ENCODE results near the gene ELP4.
"Not testable (repeated sequence)": the region's sequence is repeated elsewhere in the genome, so short reads cannot be mapped to it uniquely, and the experiment has no call there.

ELP4 gene

DNA sequence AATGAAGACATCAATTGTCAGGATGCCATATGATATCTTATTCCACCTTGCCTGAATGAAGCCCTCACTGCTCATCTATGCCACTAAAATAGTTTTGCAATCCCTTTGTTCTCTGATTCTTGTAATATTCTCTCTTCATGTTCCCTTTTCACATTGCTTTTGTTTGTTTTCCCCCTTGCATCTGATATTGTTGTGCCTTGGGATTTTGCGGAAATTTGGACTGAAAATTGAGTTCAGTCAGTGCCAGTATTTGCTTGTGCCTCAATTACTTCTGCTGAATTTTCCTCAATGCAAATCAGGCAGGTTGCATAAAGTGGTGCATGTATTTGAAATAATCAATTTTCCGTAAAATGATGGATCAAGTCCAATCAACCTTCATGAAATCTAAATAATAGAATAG, 203.3 kb downstream of the ELP4 start:
- DNase-seq: no peak

DNA sequence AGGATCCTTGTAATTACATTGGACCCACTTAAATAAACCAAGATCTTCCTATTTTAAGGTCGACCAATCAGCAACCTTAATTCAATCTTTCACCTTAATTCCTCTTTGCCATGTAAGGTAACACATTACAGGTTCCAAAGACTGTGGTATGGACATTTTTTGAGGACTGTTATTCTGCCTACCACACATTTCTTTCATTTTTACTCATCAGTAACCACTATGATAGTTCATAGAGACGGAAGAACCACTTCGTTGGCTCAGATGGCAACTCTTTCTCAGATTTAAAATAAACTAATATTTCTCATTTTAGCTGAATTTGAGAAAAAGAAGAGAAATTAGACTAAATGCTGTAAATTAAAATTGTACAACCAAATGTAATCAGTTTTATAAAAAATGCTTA, 205.3 kb downstream of the ELP4 start:
- DNase-seq: no peak

DNA sequence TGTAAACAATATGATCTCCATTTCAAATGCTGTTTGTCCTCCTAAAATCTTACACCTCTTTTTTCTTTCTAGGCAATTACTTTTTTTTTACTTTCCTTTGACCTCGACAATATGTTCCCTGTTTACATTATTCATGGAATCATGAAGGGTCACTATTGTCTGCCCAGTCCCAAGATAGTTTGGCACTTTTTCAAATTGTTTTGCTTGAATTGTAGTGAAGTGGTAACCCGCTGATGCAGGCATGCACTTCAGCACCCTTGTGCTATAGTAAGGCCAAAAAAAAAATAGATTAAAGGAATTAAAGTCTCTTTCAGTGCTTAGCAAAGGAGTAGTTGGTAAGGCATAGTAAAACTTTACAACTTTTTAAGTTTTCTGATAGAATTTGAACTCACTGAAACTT, 210.7 kb downstream of the ELP4 start:
- no peak for DNase-seq

DNA sequence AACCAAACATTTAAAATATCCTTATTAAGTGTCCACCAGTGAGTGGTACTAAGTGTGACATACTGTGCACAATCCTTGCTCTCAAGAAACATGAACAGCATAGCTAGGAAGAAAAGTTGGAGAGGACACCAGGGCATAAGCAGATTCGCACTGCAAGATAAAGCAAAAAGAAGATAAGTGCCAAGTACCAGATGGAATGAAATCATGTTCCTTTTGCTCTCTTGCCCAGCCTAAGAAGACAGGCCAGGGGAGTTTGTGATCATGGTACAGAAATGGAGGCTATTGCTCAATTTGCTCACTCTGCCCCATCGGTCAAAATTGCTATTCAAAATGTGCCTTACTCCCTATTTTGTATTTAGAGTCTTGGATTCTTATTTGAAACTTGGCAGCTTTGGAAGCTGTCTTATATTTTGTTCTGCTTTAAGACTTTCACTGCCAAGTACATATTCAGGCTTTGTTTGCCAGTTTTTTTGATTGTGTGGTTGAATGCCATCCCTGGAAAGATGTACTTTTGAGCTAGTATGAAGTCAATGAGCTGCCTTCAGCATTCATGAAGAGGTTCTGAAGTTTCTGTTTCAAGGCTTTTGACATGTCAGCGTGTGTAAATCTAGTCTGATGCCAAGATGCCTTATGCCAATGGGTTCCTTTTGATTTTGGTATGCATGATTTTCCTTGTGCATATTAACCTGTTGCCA, 211.3 kb downstream of the ELP4 start:
- peak; percentile 38 for DNase-seq

DNA sequence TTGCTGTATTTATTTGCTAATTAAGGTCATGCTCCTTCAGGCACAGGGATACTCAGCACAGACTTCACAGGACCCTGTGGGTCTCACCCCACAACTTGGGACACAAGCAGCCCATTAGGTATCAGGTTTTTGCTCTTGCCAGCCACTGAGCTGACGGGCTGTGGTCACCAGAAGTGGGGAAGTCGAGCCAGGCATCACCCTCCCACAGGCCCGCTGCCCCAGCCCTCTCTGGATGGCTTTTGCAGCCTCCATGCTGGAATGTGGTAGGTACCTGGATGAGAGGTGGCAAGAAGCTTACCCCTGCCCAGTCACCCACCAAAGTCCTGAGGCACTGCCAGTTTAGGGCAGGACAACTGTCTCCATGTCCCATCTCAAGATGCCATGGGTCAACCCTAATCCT, 213.2 kb downstream of the ELP4 start:
- no peak for DNase-seq

DNA sequence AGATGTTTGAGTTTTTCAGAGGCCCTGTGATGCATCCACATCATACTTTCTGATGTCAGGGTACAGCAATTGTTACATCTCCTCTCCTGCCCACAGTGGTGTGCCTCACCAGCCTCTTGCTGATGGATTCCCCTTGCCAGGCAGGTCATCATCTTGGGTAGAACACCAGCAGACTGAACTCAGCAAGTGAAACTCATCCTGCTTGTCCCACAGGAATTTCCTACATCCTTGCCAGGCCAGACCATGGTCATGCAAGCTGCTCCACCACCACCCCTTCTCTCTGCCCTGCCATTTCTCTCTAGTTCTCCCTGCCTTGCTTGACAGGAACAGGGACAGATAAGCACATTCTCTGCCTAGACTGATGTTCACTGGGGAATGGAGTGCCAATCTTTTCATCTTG, 215.6 kb downstream of the ELP4 start:
- DNase-seq: no peak

DNA sequence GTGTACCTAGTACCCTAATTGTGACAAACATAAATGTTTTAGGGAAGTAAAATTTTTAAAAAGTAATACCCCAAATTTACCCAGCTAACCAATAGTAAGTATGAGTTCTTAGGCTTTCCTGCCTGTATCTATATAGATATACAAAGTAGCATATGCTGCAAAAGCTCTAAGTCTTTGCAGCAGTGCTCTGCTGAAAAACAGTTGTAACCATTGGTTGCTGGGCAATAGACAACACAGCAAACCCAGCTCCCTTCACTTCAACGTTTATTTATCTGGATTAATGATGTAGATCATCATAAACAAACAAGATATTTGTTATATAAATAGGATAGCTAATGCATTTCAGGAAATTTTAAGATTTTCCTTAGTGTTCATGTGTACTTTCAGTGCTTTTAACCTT, 218.9 kb downstream of the ELP4 start:
- DNase-seq: no peak

DNA sequence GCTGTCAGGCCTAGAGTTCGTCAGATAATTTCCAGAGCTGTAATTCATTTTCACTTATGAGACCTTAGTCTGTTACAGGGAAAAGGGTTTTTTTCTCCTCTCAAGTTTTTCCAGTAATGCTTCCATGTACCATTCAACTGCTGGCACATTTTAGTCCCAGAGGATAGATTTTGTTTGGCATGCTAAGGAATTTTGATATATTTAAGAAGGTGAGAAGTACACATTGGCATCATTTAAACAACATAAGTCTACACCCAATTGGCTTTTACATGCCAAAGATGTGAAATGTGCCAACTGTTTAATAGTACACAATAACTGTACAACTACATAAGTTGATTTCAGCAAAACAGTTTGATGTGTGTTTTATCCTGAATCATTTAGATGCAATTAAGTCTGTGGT, 230.6 kb downstream of the ELP4 start:
- no peak for DNase-seq

DNA sequence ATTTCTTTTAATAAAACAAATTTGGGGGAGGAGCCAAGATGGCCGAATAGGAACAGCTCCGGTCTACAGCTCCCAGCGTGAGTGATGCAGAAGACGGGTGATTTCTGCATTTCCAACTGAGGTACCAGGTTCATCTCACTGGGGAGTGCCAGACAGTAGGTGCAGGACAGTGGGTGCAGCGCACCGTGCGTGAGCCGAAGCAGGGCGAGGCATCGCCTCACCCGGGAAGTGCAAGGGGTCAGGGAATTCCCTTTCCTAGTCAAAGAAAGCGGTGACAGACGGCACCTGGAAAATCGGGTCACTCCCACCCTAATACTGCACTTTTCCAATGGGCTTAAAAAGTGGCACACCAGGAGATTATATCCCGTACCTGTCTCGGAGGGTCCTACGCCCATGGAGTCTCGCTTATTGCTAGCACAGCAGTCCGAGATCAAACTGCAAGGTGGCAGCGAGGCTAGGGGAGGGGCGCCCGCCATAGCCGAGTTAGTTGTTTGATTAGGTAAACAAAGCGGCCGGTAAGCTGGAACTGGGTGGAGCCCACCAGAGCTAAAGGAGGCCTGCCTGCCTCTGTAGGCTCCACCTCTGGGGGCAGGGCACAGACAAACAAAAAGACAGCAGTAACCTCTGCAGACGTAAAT, 231.3 kb downstream of the ELP4 start:
- not testable (repeated sequence) for DNase-seq

DNA sequence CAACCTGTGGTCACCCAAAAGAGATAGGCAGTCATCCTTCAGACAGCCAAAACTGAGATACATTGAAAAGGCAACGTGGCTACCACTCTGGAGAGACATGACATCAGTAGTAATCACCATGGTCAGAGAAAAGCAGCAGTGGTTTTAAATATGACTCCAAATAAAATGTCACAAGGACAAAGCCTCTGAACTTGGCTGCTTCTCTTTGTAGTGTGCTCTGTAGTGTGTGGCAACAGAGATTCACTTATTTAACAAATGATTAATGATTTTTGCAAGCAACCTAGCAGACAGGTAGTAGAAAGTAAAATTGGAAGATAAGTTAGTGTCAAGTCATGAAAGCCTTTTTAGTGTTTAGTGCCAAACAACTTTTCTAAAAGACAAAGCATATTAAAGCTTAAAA, 238.0 kb downstream of the ELP4 start:
- DNase-seq: no peak

DNA sequence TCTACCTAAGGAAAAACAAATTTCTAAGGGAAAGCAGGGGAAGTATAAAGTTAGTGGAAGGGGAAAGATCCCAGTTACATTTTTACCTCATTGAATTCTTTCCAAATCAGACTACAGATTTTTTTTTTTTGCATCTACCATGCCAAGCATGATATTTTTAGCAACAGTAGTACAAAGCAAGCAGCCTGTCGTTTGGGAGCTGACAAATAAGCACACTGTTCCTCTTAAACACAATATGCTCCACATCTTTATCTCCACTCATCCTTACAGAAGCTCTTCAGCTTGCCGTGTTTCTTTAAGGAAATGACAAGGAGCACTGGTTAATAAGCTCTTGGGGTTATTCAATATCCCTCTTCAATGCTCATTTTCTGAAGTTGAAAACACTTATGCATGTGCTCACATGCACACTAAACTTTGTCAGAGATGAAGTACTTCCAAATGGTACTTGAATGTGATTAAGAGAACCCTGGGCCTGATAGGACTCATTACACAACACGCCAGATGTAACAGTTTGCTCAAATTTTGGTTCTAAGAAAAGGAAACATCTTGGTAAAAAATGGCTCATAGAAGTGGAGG, 247.8 kb downstream of the ELP4 start:
- no peak for DNase-seq

DNA sequence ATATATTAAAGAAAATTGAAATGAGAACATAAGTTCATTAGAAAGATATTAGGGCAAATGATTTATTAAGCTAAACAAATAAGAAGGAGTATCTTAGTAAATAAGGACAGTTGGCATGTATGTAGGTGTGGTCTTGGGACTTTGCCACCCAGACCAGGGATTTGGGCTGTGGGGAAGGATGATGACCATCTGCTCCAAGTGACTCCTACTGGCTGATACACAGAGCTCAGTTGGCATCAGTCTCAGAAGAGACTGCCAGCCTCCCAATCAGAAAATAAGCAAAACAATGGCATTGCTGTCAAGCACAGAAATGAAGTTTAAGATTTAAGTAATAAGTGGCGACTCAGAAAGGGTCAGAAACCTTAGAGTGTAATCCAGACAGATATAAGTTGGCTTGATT, 252.1 kb downstream of the ELP4 start:
- no peak for DNase-seq

DNA sequence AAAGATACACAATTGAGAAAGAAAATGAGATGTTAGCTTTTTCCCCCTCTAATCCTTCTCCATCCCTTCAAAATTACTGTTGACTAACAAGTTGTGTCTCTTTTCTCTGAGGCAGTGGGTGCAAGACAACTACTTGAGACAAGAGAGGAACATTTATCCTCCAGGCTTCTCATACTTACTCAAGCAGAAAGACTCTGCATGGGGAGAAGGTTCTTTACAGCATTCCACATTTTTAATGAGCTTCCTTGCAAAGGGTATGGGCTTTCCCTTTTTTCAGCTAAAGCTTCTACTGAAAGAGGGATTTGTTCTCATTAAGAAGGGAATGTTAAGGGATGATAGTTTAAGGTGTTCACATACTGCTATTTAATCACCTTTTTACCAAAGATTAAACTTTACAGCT, 253.7 kb downstream of the ELP4 start:
- no peak for DNase-seq

DNA sequence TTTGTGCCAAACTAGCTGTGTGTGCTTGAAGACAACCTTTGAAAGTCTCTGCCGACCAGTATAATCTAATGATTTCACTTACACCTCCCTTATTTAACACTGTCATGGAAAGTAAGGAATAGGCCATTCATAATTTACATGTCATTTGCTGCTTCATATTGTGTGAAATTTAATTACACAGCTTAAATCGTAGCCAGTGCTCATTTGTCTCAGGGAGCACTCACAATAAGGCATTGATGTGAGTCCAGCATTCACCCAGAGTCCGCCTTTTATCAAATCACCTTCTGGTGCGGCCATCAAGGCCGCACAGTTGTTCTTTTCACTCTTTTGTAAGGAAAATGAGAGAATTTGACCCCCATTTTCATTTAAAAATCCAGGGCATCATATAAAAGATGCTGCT, 254.7 kb downstream of the ELP4 start:
- no peak for DNase-seq

DNA sequence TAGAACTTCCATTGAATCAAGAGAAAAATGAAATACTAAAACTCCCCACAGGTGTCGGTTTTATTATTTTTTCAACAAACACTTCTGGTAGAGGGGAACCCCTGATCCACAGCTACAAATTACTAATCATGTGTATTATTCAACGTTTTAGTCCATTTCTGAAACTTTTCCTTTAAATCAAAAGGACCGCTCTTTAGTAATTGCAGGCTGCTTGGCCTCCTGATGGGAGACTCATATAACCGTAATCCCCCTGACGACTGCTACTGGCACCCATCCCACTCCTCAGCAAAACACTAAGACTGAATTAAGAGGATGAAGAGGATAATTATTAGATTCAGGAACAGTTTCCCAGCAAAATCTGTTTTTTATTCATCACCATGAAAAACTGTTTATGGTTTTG, 255.2 kb downstream of the ELP4 start:
- no peak for DNase-seq

DNA sequence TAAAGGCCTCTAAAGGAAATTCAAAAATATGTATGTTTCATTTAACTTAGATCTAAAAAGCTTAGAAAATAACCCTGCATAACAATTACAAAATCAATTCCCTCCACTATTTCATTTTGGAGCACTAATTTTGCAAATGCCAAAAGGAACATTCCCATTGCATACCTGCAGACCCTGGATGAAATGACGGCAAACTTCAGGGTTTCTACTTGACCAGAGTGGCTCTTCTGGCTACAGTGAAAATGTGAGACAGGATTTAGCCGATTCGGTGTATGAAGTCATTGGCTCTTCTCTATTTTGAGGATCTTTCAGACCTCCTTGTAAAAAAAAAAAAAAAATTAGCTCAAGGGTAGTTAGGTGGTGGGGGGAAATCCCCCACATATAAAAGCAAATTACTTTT, 257.5 kb downstream of the ELP4 start:
- no peak for DNase-seq

DNA sequence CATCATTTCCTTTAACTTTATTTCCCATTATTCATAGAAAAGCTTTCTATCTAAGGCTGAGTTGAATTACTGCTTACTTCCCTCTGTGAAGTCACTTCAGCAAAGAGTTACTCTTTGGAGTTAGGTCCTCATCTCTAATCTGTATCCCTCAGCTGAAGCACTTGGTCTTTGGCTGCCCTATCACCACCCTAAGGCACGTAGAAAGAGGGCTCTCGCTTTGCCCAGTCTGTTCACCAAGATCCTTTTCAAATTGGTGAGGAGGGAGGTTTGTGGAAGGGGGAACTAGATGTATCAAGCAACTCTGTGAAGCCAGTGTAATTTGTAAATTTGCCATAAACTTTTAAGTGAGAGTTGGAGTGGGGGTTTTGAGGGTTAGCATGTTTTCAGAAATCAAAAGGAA, 258.1 kb downstream of the ELP4 start:
- no peak for DNase-seq

DNA sequence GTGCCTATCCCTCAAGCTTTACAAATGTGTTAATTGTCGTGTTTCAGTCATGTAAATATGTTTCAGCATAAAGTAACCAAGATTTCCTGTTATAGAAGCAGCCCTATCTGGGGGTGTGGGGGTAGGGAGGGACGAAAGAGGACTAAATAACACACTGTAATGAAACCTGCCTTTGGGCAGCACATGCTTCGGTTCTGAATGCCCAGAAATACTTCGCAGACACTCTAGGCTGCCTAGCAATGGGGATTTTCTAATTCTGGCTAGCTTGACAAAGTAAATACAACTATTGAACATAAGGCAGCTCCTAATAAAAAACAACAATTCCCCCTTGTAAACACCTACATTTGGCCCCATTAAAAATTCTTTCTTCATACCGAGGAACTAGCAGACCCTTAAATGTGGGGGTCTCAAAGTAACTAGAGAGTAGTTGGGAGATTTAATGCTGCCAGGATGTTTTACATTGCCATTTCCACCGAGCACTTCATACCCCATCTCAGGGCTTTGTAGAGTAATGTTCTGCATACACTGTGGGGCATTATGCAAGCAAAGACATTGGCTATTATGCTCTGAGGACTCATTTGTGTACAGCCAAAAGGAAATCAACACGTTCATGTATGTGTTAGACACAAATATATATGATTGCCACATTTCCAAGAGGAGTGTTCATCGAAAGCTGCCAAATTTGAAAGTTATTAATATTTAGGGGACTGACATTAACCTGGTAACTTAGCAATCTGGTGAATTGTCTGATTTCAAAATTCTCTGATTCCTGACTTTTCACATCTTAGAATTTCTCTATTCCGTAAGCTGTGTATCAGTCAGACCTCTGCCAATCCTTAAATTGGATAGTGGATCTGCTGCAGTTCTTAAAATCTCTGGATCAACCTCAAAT, 259.4 kb downstream of the ELP4 start:
- peak; percentile 28 for DNase-seq

DNA sequence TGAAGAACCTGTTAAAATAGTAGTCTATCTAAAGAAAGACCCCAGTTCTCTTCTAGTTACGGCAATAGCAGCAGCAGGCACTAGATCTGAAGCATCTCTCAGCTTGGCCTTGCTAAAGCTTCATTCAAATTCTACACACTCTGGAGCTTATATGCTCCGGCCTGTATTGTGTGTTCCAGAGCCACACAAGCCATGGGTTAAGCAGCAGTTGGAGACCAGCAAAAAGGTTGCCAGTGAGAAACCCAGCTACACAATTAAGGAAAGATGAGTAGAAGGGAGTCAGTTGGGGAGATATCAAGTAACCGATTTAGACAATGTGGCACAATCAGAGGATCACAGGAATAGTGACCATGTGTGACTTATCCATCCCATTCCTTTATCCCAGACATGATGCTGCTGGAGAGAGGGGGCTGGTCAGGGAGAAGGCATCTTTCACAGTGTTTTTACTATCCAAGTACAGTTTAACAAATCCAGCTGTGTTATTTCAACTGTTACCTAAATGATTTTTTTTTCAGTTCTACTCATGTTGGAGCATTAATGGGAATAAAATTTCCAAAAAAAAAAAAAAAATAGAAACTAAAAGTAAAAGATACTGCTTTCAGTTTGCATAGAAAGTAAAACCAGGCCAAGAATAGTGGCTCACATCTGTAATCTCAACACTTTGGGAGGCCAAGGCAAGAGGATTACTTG, 260.6 kb downstream of the ELP4 start:
- no peak for DNase-seq

DNA sequence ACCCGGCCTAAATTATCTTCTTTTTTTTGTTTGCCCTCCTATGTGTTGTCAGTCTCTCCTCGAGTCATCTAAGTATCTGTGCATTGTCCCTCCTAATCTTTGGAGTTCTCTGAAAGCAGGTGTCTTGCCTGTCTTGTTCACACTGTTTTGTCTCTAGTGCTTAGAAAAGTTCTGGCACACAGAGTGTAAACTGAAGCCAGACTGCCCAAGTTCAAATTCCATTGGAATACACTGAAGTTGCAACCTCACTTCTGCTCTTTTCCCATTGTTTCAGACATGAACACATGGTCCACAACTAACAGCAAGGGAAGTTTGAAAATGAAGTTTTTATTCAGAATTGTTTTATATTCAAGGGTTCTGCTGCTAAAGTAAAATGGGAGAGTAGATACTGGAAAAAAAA, 262.8 kb downstream of the ELP4 start:
- no peak for DNase-seq

DNA sequence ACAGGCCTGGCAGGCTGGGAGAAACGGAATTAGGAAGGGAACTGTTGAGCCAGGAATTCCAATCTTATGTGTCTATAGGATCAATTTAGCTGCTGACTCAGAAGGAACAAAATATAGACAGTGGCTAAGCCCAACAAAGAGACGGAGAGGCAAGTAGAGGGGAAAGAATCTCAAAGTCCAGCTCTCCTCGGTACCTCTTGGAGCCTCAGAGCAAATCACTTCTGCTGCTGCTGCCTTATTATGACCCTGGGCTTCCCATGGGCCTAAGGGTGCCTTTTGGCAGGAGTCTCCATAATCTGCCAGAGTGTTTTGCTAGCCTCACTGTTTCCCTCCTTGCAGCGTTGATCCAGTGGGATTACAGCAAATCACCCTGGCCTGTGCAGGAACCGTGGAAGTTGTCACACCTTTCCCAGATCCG, 269.8 kb downstream of the ELP4 start:
- DNase-seq: no peak

DNA sequence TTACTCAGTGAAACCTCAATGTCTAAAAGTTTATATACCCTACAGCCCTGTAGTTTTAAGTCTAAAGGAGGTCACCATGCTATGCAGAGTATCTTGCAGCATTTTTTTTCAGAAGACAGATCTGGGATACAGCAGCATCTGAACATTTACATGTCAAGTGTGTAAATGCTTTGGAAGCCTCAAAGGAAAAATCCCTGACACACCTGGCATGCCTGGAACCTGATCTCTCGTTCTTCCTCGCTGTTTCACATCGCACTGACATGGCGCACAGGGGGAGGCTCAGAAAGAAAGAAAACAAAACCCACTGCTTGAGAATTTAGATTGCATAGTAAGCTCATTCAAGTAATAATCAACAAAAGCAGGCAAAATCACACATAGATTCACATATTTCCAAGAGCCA, 270.5 kb downstream of the ELP4 start:
- DNase-seq: no peak

DNA sequence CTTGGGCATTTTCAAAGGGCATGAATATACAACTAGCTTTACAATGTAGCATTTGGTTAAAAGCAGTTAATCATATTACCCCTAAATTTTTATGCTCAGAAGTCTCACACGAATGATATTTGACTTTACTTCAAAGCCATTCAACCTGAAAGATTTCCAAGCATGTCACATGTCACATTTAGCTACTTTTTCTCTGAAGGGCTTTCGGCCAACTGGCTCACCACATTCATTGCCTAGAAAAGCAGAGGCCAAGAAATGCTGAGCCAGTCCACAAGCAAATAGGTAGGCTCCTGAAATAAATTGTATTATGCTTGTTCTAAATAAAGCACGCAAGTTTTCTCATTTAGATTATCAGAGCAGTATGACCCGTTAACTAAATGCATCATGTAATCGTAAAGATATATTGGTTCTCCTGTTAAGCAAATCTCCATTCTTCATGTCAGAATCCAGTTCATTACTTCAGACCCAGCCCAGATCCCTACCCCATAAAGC, 271.0 kb downstream of the ELP4 start:
- no peak for DNase-seq
